ENCODE results near the gene DIAPH1.

DIAPH1 gene

DNA sequence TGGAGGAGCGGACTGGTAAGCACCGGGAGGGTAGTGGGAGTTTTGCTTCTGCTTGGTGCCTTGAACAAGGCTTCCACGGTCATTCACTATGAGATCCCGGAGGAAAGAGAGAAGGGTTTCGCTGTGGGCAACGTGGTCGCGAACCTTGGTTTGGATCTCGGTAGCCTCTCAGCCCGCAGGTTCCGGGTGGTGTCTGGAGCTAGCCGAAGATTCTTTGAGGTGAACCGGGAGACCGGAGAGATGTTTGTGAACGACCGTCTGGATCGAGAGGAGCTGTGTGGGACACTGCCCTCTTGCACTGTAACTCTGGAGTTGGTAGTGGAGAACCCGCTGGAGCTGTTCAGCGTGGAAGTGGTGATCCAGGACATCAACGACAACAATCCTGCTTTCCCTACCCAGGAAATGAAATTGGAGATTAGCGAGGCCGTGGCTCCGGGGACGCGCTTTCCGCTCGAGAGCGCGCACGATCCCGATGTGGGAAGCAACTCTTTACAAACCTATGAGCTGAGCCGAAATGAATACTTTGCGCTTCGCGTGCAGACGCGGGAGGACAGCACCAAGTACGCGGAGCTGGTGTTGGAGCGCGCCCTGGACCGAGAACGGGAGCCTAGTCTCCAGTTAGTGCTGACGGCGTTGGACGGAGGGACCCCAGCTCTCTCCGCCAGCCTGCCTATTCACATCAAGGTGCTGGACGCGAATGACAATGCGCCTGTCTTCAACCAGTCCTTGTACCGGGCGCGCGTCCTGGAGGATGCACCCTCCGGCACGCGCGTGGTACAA, 142.5 kb downstream of the DIAPH1 start:
- DNase-seq: no peak

DNA sequence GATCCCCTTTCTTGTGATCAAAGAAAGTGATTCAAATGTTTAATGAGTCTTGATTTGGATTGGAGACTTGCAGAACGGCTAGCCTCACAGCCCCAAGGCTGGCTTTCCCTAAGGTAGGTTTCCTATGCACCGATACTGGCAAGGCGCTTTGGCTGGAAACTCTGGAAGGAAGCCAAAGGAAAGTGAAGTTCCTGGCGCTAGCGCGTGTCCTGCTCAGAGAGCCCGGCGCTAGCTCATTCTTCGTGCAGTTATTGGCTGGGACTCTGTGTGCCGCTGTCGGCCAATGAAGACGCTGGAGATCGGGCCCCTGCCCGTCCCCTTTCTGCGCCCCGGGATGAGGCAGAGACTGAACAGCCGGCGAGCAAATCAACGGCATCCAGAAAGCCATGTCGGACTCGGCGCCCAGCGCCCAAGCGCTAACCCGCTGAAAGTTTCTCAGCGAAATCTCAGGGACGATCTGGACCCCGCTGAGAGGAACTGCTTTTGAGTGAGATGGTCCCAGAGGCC, 143.1 kb downstream of the DIAPH1 start, which contains the start of gene PCDHGC3:
TSS of gene PCDHGC3 (plus strand) at position 342 of the 507 bp plus-strand sequence. CDS start at position 493, 151 bp downstream.
- DNase-seq: peak; percentile 31

GRCh38 chr5:141465351-141465750, 153.4 kb downstream of the DIAPH1 start:
- no peak for DNase-seq
